ENCODE measurements around the gene CISTR. TPM values are rescaled to one million over a fixed set of nuclear protein-coding genes. Genes with fewer than 3 reads are reported as not detected.

CISTR gene
- total RNA-seq, 1 donor from 2014 or later = not detected

DNA sequence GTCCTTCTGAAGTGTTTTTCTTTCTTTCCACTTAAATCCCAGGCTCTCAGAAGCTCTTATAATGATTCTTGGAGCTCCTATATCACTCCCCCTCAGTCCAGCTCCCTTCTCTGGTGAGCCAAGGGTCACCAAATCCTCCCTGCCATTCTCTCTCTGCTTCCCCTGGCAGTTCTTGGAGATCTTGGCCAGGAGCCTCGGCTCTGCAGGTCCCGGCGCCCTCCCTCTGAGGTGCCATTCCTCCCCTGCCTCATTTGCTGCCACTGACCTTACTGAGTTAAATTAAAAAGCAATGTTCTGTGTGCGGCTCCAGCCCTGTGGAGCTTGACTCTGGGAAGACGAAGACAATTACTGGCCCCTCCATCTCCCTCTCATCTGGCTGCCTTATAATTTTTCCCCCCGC, 7.0 kb downstream of the CISTR start:
- H3K4me3 ChIP-seq (ENCODE audit: insufficient read depth, low read depth, low read length) = no peak overlapping the region
- no peak overlapping the region for H2AFZ ChIP-seq (ENCODE audit: low read depth, low read length)
- no peak for DNase-seq (ENCODE audit: low read depth)
- no peak overlapping the region for H3K4me3 Mint-ChIP-seq (ENCODE audit: unreplicated experiment)
- peaks cover 2% of the 10 kb centered on the region for H3K4me1 Mint-ChIP-seq (ENCODE audit: low read depth, unreplicated experiment)
- H3K9me3 ChIP-seq (ENCODE audit: insufficient read depth, low read depth, low read length) = no peaks in the 10 kb centered on the region
- H3K27me3 Mint-ChIP-seq (ENCODE audit: low read depth, unreplicated experiment) = peaks cover 15% of the 10 kb centered on the region
- H3K27ac Mint-ChIP-seq (ENCODE audit: unreplicated experiment) = no peak overlapping the region
- no peaks in the 10 kb centered on the region for H3K36me3 Mint-ChIP-seq (ENCODE audit: low read depth, unreplicated experiment)
- no peak for TF ChIP-seq EZH2 (IDR thresholded peaks at IDR 0.05; ENCODE audit: insufficient read depth, low read length)
- TF ChIP-seq, protein P1, sequence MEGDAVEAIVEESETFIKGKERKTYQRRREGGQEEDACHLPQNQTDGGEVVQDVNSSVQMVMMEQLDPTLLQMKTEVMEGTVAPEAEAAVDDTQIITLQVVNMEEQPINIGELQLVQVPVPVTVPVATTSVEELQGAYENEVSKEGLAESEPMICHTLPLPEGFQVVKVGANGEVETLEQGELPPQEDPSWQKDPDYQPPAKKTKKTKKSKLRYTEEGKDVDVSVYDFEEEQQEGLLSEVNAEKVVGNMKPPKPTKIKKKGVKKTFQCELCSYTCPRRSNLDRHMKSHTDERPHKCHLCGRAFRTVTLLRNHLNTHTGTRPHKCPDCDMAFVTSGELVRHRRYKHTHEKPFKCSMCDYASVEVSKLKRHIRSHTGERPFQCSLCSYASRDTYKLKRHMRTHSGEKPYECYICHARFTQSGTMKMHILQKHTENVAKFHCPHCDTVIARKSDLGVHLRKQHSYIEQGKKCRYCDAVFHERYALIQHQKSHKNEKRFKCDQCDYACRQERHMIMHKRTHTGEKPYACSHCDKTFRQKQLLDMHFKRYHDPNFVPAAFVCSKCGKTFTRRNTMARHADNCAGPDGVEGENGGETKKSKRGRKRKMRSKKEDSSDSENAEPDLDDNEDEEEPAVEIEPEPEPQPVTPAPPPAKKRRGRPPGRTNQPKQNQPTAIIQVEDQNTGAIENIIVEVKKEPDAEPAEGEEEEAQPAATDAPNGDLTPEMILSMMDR (IDR thresholded peaks at IDR 0.05; ENCODE audit: insufficient read depth, low read depth, low read length) = no peak
- no peak overlapping the region for H3K4me2 ChIP-seq (ENCODE audit: low read length)
- no peaks in the 10 kb centered on the region for H3K36me3 ChIP-seq (ENCODE audit: insufficient read depth, low read length)
- H3K9me3 Mint-ChIP-seq (ENCODE audit: unreplicated experiment) = no peaks in the 10 kb centered on the region
- FAIRE-seq = no peak
- peaks cover 7% of the 10 kb centered on the region for H4K20me1 ChIP-seq (ENCODE audit: insufficient read depth, low read length)
- H3K27me3 ChIP-seq (ENCODE audit: insufficient read depth, low read length) = peaks cover 63% of the 10 kb centered on the region
- H3K4me1 ChIP-seq (ENCODE audit: insufficient read depth, low read length) = no peaks in the 10 kb centered on the region
- H3K79me2 ChIP-seq (ENCODE audit: insufficient read depth, low read length) = no peaks in the 10 kb centered on the region
- H3K27ac ChIP-seq (ENCODE audit: low read depth, low read length) = no peak overlapping the region
- no peak overlapping the region for H3K9ac ChIP-seq (ENCODE audit: low read length)

DNA sequence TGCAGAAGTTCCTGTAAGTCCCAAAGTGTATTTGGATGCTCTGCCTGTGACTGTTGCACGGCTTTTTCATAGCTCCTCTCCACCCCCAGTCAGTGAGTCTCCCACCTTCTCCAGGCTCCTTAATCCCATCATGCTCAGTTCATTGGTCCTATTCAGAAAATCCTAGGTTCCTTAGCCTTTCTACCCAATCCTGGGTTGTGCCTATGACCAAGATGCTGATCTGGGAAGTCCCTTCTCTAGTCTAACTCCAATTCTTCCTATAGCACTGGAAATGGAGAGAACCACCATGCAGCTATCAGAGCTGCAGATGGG, 7.7 kb downstream of the CISTR start:
- H3K9me3 ChIP-seq (ENCODE audit: insufficient read depth, low read depth, low read length) = no peaks in the 10 kb centered on the region
- TF ChIP-seq, protein P1 (IDR thresholded peaks at IDR 0.05; ENCODE audit: insufficient read depth, low read depth, low read length) = no peak
- no peak for TF ChIP-seq EZH2 (IDR thresholded peaks at IDR 0.05; ENCODE audit: insufficient read depth, low read length)
- peaks cover 63% of the 10 kb centered on the region for H3K27me3 ChIP-seq (ENCODE audit: insufficient read depth, low read length)
- DNase-seq (ENCODE audit: low read depth) = no peak
- Mint-ChIP-seq H3K4me1 (ENCODE audit: low read depth, unreplicated experiment) (peaks cover 4% of the 10 kb centered on the region), H3K9me3 (ENCODE audit: unreplicated experiment) (no peaks in the 10 kb centered on the region), H3K4me3 (ENCODE audit: unreplicated experiment) (no peak overlapping the region), H3K36me3 (ENCODE audit: low read depth, unreplicated experiment) (no peaks in the 10 kb centered on the region), H3K27me3 (ENCODE audit: low read depth, unreplicated experiment) (peaks cover 22% of the 10 kb centered on the region), H3K27ac (ENCODE audit: unreplicated experiment) (no peak overlapping the region)
- no peak overlapping the region for H3K9ac ChIP-seq (ENCODE audit: low read length)
- H3K4me1 ChIP-seq (ENCODE audit: insufficient read depth, low read length) = no peaks in the 10 kb centered on the region
- no peaks in the 10 kb centered on the region for H3K36me3 ChIP-seq (ENCODE audit: insufficient read depth, low read length)
- H3K4me3 ChIP-seq (ENCODE audit: insufficient read depth, low read depth, low read length) = no peak overlapping the region
- peaks cover 7% of the 10 kb centered on the region for H4K20me1 ChIP-seq (ENCODE audit: insufficient read depth, low read length)
- no peak overlapping the region for H3K4me2 ChIP-seq (ENCODE audit: low read length)
- no peak for FAIRE-seq
- no peak overlapping the region for H2AFZ ChIP-seq (ENCODE audit: low read depth, low read length)
- no peak overlapping the region for H3K27ac ChIP-seq (ENCODE audit: low read depth, low read length)
- H3K79me2 ChIP-seq (ENCODE audit: insufficient read depth, low read length) = no peaks in the 10 kb centered on the region

DNA sequence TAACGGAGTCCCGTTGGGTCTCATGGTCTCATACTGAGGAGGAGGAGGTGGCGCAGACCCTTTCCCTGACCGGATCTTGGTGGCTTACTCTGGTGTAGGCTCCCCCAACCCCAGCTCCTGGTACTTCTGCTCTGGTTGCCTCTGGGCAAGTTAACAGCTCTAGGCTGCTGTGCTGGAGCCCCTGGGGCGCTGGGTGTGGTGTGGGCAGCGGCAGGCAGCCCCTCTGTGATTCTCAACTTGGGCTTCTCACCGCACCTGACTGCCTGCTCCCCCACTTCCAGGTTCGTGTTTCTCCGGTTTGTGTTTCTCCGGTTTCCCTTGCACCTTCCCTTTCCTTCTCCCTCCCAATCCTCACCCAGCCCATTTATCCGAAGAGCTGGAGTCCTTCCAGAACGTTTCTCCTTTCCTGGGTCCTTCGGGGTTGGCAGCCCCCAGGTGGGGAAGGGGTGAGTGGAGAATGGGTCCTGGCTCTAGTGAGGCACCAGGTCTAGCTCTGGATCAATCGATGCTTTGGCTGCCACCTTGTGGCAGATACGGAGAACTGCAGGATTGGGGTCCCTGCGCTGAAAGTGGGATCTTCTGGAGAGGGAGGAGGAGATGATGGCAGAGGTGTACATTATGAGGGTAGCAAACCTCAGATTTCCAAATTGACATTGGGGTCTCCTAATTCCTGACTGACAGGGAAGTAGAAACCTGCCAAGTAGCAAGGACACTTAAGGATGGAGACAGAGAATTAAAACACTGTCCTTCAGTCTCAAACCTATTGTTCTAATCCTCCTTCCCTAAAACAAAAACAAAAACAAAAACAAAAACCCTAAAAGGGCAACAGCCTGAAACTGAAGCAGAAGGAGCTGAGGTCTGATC, 8.3 kb downstream of the CISTR start:
- Histone ChIP-seq H3K9ac (ENCODE audit: low read length) (no peak overlapping the region), H3K4me3 (ENCODE audit: insufficient read depth, low read depth, low read length) (no peak overlapping the region), H2AFZ (ENCODE audit: low read depth, low read length) (no peak overlapping the region), H3K27me3 (ENCODE audit: insufficient read depth, low read length) (peaks cover 63% of the 10 kb centered on the region), H3K9me3 (ENCODE audit: insufficient read depth, low read depth, low read length) (no peaks in the 10 kb centered on the region), H3K79me2 (ENCODE audit: insufficient read depth, low read length) (no peaks in the 10 kb centered on the region), H4K20me1 (ENCODE audit: insufficient read depth, low read length) (peaks cover 11% of the 10 kb centered on the region), H3K4me2 (ENCODE audit: low read length) (peak overlapping the region; percentile 23), H3K27ac (ENCODE audit: low read depth, low read length) (no peak overlapping the region), H3K36me3 (ENCODE audit: insufficient read depth, low read length) (no peaks in the 10 kb centered on the region), H3K4me1 (ENCODE audit: insufficient read depth, low read length) (no peaks in the 10 kb centered on the region)
- peaks cover 26% of the 10 kb centered on the region for H3K27me3 Mint-ChIP-seq (ENCODE audit: low read depth, unreplicated experiment)
- FAIRE-seq (peak; percentile 50), DNase-seq (ENCODE audit: low read depth) (no peak)
- H3K4me1 Mint-ChIP-seq (ENCODE audit: low read depth, unreplicated experiment) = peaks cover 5% of the 10 kb centered on the region
- H3K9me3 Mint-ChIP-seq (ENCODE audit: unreplicated experiment) = no peaks in the 10 kb centered on the region
- no peaks in the 10 kb centered on the region for H3K36me3 Mint-ChIP-seq (ENCODE audit: low read depth, unreplicated experiment)
- no peak overlapping the region for H3K27ac Mint-ChIP-seq (ENCODE audit: unreplicated experiment)
- no peak overlapping the region for H3K4me3 Mint-ChIP-seq (ENCODE audit: unreplicated experiment)
- TF ChIP-seq, protein P1 (IDR thresholded peaks at IDR 0.05; ENCODE audit: insufficient read depth, low read depth, low read length) = peak; percentile 86
- no peak for TF ChIP-seq EZH2 (IDR thresholded peaks at IDR 0.05; ENCODE audit: insufficient read depth, low read length)

Measured in astrocyte (in vitro differentiated cells and primary cell).